SU-DHL-6 (cell line): ENCODE results near the gene AQP5.

Source experiments
- CTCF ChIP-seq: fragments of 200-600 bp; sonication (generic); IDR thresholded peaks from one replicate; pipeline ENCODE4 v1.5.1; 2017; ENCODE audit warnings: antibody characterized with exemption, mild to moderate bottlenecking, low read length, moderate library complexity; ENCODE audit not compliant: insufficient read depth, poor library complexity, severe bottlenecking
- EZH2phosphoT487 ChIP-seq: fragments of 200-600 bp; sonication (generic), shearing (Covaris generic); conservative IDR thresholded peaks from 2 replicates; pipeline ENCODE4 v1.6.1; 2018; ENCODE audit warnings: mild to moderate bottlenecking, antibody characterized with exemption, low read length, moderate library complexity, mixed read lengths

GRCh38 chr12:49966511-49967041 lies 4.9 kb downstream of the AQP5 start:
- TF ChIP-seq CTCF (no peak), EZH2phosphoT487 (no peak)
